AG04450 (cell line): ENCODE results near the gene NOL12. TPM values are rescaled to one million over a fixed set of nuclear protein-coding genes. Genes with fewer than 3 reads are reported as not detected.

Experiments used
- CTCF ChIA-PET: fragments of 300-600, 350-600 bp; formaldehyde crosslinking; extraction: SDS; loops from one replicate; lab custom pipeline; 2022; ENCODE audit warnings: antibody characterized with exemption, inconsistent platforms; lab: Charles Lee
- POLR2A ChIA-PET: fragments of 350-600 bp; formaldehyde crosslinking; extraction: SDS; loops from one replicate; lab custom pipeline; 2021; ENCODE audit warnings: antibody characterized with exemption, inconsistent platforms; lab: Yijun Ruan, JAX
- DNase-seq: peaks from one replicate; pipeline ENCODE4 v3.0.0-alpha.2; 2011; ENCODE audit warnings: low read depth, low spot score
- H3K27ac ChIP-seq: one replicate; pipeline ENCODE4 v1.5.1; 2012; ENCODE audit warnings: low read depth, low read length, control low read depth
- H3K27me3 ChIP-seq: one replicate; pipeline ENCODE4 v1.6.0; 2012; ENCODE audit warnings: low read length; ENCODE audit not compliant: control insufficient read depth, insufficient read depth
- H3K4me3 ChIP-seq: 2 replicates; pipeline ENCODE4 v1.5.1; 2011; ENCODE audit warnings: mild to moderate bottlenecking, low read depth, low read length, control low read depth
- H3K9me3 ChIP-seq: 2 replicates; pipeline ENCODE4 v1.5.1; 2012; ENCODE audit warnings: low read length; ENCODE audit not compliant: control insufficient read depth, insufficient read depth
- CTCF ChIP-seq: IDR thresholded peaks from 2 replicates; pipeline ENCODE4 v1.5.1; 2011; ENCODE audit warnings: low read depth, low read length, control low read depth, inconsistent platforms
- polyA plus RNA-seq: library from polyadenylated mRNA; depleted of rRNA; stranded (reverse); fragments of >200 nt; gene quantifications from 2 replicates; pipeline ENCODE4 v1.2.3, GENCODE V29; 2011

The NOL12 gene
- polyA plus RNA-seq, 1 experiment, result 11.8 TPM

DNA sequence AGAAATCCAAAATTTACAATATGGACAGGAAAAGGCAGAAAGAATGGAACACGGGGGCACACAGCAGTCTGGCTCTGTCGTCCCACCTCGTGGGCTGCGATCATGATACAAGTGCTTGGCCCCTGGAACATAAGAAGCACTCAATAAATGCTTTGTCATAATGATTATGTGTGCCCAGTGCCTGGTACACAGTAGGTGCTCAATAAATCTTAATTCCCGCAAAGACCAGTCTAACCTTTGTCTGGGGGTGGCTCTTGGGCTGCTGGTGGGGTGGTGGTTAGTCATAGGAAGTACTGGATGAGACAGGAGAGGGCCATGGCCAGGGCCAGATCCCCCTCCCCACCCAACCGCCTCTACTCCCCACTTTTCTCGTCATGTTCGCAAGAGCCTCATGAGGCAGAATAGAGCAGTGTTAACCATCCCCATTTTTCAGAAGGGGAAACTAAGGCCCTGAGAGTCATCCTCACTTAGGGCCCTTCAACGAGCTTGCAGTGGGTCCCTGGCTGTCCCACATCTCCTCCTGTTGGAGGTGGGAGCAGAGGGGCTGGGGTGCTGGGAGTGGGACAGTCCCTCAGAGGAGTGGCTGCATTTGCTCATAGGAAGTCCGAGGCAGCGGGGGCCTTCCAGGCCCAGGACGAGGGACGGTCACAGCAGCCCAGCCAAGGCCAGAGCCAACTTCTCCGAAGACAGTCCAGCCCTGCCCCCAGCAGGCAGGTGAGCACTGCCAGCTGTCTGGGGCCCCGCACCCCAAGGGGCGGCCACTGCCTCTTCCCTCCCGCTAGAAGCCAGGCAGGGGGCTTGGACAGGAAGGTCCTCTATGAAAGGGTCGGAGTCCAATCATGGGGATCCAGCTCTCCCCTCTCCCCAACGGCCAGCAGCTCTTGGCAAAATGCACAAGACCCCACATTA lies 46.8 kb downstream of the NOL12 start:
- Histone ChIP-seq H3K4me3 (no peak overlapping the region), H3K9me3 (no peaks in the 10 kb centered on the region; the same call in 1 of the 2 replicates), H3K27ac (no peak overlapping the region), H3K27me3 (no peaks in the 10 kb centered on the region)
- POLR2A ChIA-PET, result no interaction called here
- DNase-seq, result no peak
- TF ChIP-seq CTCF, result no peak
- CTCF ChIA-PET, result interaction anchor here (0.6 kb wide), 2 partner anchors 90 to 109 kb away, joined by 3 to 7 read pairs; no protein-coding TSS in a partner anchor

DNA sequence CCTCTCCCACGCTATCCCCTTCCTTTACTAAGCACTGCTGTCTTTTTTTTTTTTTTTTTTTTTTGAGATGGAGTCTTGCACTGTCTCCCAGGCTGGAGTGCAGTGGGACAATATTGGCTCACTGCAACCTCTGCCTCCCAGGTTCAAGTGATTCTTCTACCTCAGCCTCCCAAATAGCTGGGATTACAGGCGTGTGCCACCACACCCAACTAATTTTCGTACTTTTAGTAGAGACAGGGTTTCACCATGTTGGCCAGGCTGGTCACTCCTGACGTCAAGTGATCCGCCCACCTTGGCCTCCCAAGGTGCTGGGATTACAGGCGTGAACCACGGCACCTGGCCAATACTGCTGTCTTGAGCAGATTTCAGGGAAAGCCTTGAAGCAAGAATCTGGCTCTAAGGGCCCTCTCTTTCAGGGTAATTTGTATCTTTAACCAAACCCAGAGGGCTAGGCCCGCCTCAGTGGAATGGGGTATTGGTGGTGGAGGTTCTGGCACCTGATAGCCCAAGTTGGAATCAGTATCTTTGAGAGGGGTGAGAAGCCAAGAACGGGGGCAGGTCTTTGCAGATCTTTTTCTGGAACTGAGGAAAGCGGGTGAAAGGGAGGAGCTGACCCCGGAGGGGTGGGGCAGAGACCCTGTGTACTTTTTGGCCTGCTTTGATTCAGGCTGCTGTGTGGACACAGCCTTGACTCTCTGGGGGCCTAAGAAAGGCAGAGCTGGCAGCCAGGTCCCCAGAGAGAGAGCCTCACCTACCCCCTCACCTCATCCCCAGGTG lies 47.7 kb downstream of the NOL12 start:
- POLR2A ChIA-PET, result no interaction called here
- Histone ChIP-seq H3K9me3 (no peaks in the 10 kb centered on the region; the same call in 1 of the 2 replicates), H3K4me3 (no peak overlapping the region), H3K27ac (no peak overlapping the region), H3K27me3 (no peaks in the 10 kb centered on the region)
- no peak for TF ChIP-seq CTCF
- CTCF ChIA-PET, result interaction anchor here (0.6 kb wide), 1 partner anchor 91 kb away, joined by 3 read pairs; no protein-coding TSS in a partner anchor
- no peak for DNase-seq

DNA sequence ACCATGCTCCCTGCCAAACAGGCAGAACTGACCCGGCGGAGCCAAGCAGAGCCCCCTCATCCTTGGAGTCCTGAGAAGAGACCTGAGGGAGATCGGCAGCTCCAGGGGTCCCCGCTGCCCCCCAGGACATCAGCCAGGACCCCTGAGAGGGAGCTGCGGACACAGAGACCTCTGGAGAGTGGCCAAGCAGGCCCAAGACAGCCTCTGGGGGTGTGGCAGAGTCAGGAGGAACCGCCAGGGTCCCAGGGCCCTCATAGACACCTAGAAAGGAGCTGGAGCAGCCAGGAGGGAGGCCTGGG lies 48.2 kb downstream of the NOL12 start:
- POLR2A ChIA-PET, result no interaction called here
- TF ChIP-seq CTCF, result no peak
- no peaks in the 10 kb centered on the region for H3K27me3 ChIP-seq
- no peak for DNase-seq
- H3K27ac ChIP-seq, result no peak overlapping the region
- no peak overlapping the region for H3K4me3 ChIP-seq
- CTCF ChIA-PET, result interaction anchor here (0.8 to 1.5 kb wide), 4 partner anchors 29 to 91 kb away, joined by 3 to 5 read pairs (median 4); no protein-coding TSS in a partner anchor
- H3K9me3 ChIP-seq, result no peaks in the 10 kb centered on the region; the same call in 1 of the 2 replicates

- H3K27me3 ChIP-seq, result no peaks in the 10 kb centered on the region
- CTCF ChIA-PET, result interaction anchor here (0.5 to 1.5 kb wide), 5 partner anchors 27 to 92 kb away, joined by 3 to 6 read pairs (median 4); no protein-coding TSS in a partner anchor
- H3K4me3 ChIP-seq, result no peak overlapping the region
- POLR2A ChIA-PET, result interaction anchor here (0.5 kb wide), 1 partner anchor 19 kb away, joined by 5 read pairs; no protein-coding TSS in a partner anchor
- no peak overlapping the region for H3K27ac ChIP-seq
- DNase-seq, result no peak
- peak; percentile 32; the same call in 1 of the 2 replicates for TF ChIP-seq CTCF
- H3K9me3 ChIP-seq, result no peaks in the 10 kb centered on the region; the same call in 1 of the 2 replicates
Observed at GRCh38 chr22:37734964-37735451, 48.9 kb downstream of the NOL12 start.
